HEK293T (cell line): ENCODE results near the gene DNAH12.

Source experiments
- BHLHE40 ChIP-seq: fragments of 450-650 bp; IDR thresholded peaks from 2 replicates; pipeline ENCODE4 v1.6.1; 2016; ENCODE audit warnings: mild to moderate bottlenecking, moderate library complexity, borderline replicate concordance
- SP1 ChIP-seq: fragments of 450-650 bp; IDR thresholded peaks from 2 replicates; pipeline ENCODE4 v1.6.1; 2017
- TARDBP ChIP-seq: fragments of 450-650 bp; IDR thresholded peaks from 2 replicates; pipeline ENCODE4 v1.6.1; 2016

DNA sequence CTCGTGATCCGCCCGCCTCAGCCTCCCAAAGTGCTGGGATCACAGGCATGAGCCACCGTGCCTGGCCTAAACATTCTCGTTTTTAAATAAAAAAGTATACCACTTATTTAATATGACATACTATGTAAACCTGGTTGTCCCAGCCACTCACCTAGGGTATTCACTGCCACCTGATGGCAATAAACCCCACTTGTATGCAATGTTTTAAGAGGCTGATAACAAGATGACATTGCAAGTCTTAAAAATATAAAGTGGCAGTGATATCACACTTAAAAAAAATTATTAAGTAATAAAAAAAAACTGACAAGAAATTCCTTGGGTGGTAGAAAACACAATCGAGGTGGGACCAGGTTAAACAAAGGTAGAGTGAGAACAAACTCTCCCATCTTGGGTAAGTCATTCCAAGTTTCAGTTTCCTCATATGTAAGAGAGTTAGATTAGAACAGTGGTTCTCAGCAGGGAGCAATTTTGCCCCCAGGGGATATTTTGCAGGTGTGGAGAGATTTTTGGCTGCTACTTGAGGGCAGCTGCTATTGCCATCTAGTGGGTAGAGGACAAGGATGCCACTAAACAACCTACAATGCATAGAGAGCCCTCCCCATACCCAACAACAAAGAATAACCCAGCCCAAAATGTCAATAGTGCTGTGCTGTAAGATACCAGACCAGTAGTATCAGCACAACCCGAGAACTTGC lies 38.5 kb upstream of the DNAH12 start:
- TF ChIP-seq BHLHE40, result no peak
- TF ChIP-seq SP1, result no peak
- TF ChIP-seq TARDBP, result no peak
